GM18498 (cell line): ENCODE measurements around the gene ZNF133.

Source experiments
- ATAC-seq: cut with Tn5 transposase; IDR thresholded peaks from one replicate; pipeline ENCODE4 v1.9.1; 2021; ENCODE audit warnings: mild to moderate bottlenecking, moderate library complexity; ENCODE audit not compliant: unreplicated experiment

ZNF133 gene

GRCh38 chr20:18360635-18361034 is 72.3 kb downstream of the ZNF133 start:
- no peak for ATAC-seq

GRCh38 chr20:18361678-18362077 is 73.4 kb downstream of the ZNF133 start:
- no peak for ATAC-seq

GRCh38 chr20:18362916-18363315 is 74.6 kb downstream of the ZNF133 start:
- ATAC-seq, result no peak

GRCh38 chr20:18363708-18364107 is 75.4 kb downstream of the ZNF133 start:
- ATAC-seq, result no peak

GRCh38 chr20:18364768-18365167 is 76.4 kb downstream of the ZNF133 start:
- ATAC-seq, result no peak
